Esophagus squamous epithelium (tissue), 5 donors: Measurements from ENCODE around the gene PRPSAP2. TPM values are rescaled to one million over a fixed set of nuclear protein-coding genes. Genes with fewer than 3 reads are reported as not detected.

Experiments used
- DNase-seq: peaks from one replicate; lab custom pipeline; 2025; lab: John Stamatoyannopoulos, UW
- H3K27ac ChIP-seq, 4 donors: fragments of 200-600 bp; sonication (generic); one replicate each; pipeline ENCODE4 v1.5.1; 2016 to 2019; ENCODE audit warnings: mild to moderate bottlenecking in 1 of 4
- H3K27me3 ChIP-seq, 4 donors: fragments of 200-600 bp; sonication (generic); 1 replicate in 3 of 4; 2 replicates in 1 of 4; pipeline versions ENCODE4 v1.5.1 to v1.6.0; 2017 to 2021; ENCODE audit warnings: antibody characterized with exemption in 1 of 4
- H3K36me3 ChIP-seq, 3 donors: fragments of 200-600 bp; sonication (generic); one replicate each; pipeline ENCODE4 v1.5.1; 2016 to 2019
- H3K4me1 ChIP-seq, 3 donors: fragments of 200-600 bp; sonication (generic); one replicate each; pipeline ENCODE4 v1.5.1; 2017 to 2019
- H3K4me3 ChIP-seq, 4 donors: fragments of 200-600 bp; sonication (generic); 1 replicate in 3 of 4; 2 replicates in 1 of 4; pipeline ENCODE4 v1.5.1; 2016 to 2019; ENCODE audit warnings: mild to moderate bottlenecking in 2 of 4, moderate library complexity in 1 of 4
- H3K9me3 ChIP-seq, 3 donors: fragments of 200-600 bp; sonication (generic); one replicate each; pipeline ENCODE4 v1.5.1; 2016 to 2019
- CTCF ChIP-seq, 6 experiments: fragments of 450-650 bp in 4 of 6; fragments of 200-600 bp in 2 of 6; sonication (generic) in 2 of 6; IDR thresholded peaks; one replicate each; pipeline ENCODE4 v1.5.1; 2016 to 2019; ENCODE audit warnings: antibody characterized with exemption in 6 of 6, mild to moderate bottlenecking in 4 of 6, moderate library complexity in 4 of 6
- POLR2A ChIP-seq, 4 donors: fragments of 450-650 bp; IDR thresholded peaks; one replicate each; pipeline ENCODE4 v1.6.1; 2017; ENCODE audit warnings: antibody characterized with exemption in 4 of 4, mild to moderate bottlenecking in 4 of 4, moderate library complexity in 3 of 4
- WGBS, 2 donors: methylation state at CpG; one replicate each; pipeline ENCODE4 v1.1.5; 2018; 5-methylcytosine and 5-hydroxymethylcytosine counted together
- intact Hi-C: fragments of 100-400 bp; cut with DNase I; formaldehyde crosslinking; loops from one replicate; pipeline ENCODE4 v1.15.0; 2022
- total RNA-seq, 4 donors: library from RNA; depleted of rRNA; stranded (reverse); fragments of >200 nt; gene quantifications; one replicate each; pipeline ENCODE4 v1.1.0, GENCODE V29; 2016
- donor health status: DM: yes; HTN: yes; CAD: no.

The PRPSAP2 gene
- total RNA-seq, 4 donors from 2014 or later = 26.5 to 33.2 (median 28.6) TPM

- TF ChIP-seq POLR2A (IDR thresholded peaks at IDR 0.05) (no peak), CTCF (IDR thresholded peaks at IDR 0.05) (no peak)
- H3K36me3 ChIP-seq = peaks cover 0 to 49% (median 13%) of the 10 kb centered on the region in 3 donors
- 42 to 87% methylated on average over 2 of the region's 5 CpGs for WGBS, 2 donors
- H3K9me3 ChIP-seq = no peaks in the 10 kb centered on the region
- intact Hi-C loops = no loop called here
- DNase-seq = no peak
- no peaks in the 10 kb centered on the region for H3K4me1 ChIP-seq
- H3K4me3 ChIP-seq = no peak overlapping the region
- H3K27ac ChIP-seq = no peak overlapping the region
- no peaks in the 10 kb centered on the region for H3K27me3 ChIP-seq
These were observed 74.6 kb downstream of the PRPSAP2 start for GRCh38 chr17:18932360-18933055.

- Histone ChIP-seq H3K4me3 (no peak overlapping the region), H3K9me3 (no peaks in the 10 kb centered on the region), H3K27me3 (no peaks in the 10 kb centered on the region), H3K36me3 (peaks cover 0 to 40% (median 13%) of the 10 kb centered on the region in 3 donors), H3K4me1 (no peaks in the 10 kb centered on the region), H3K27ac (no peak overlapping the region)
- 72% methylated on average over 11 to 14 of the region's 14 CpGs for WGBS, 2 donors
- intact Hi-C loops = no loop called here
- DNase-seq = no peak
- TF ChIP-seq POLR2A (IDR thresholded peaks at IDR 0.05) (no peak), CTCF (IDR thresholded peaks at IDR 0.05) (no peak)
These were observed 75.4 kb downstream of the PRPSAP2 start for GRCh38 chr17:18933102-18934058.

- Histone ChIP-seq H3K36me3 (no peaks in the 10 kb centered on the region), H3K27me3 (peaks cover 0 to 9% (median 0%) of the 10 kb centered on the region in 4 donors), H3K4me3 (no peak overlapping the region), H3K27ac (no peak overlapping the region), H3K9me3 (no peaks in the 10 kb centered on the region), H3K4me1 (no peaks in the 10 kb centered on the region)
- no peak for TF ChIP-seq CTCF (IDR thresholded peaks at IDR 0.05)
- WGBS, 2 donors = 69 to 73% methylated on average over 8 of the region's 8 CpGs
- intact Hi-C loops = no loop called here
- no peak for DNase-seq
These were observed 80.2 kb downstream of the PRPSAP2 start for GRCh38 chr17:18937981-18938691.

- H3K4me1 ChIP-seq = no peaks in the 10 kb centered on the region
- H3K27me3 ChIP-seq = peaks cover 0 to 9% (median 0%) of the 10 kb centered on the region in 4 donors
- 76 to 78% methylated on average over 2 of the region's 2 CpGs for WGBS, 2 donors
- H3K27ac ChIP-seq = no peak overlapping the region
- no peak for DNase-seq
- H3K36me3 ChIP-seq = no peaks in the 10 kb centered on the region
- intact Hi-C loops = no loop called here
- TF ChIP-seq POLR2A (IDR thresholded peaks at IDR 0.05) (no peak), CTCF (IDR thresholded peaks at IDR 0.05) (no peak)
- no peaks in the 10 kb centered on the region for H3K9me3 ChIP-seq
- H3K4me3 ChIP-seq = no peak overlapping the region
These were observed 80.7 kb downstream of the PRPSAP2 start for GRCh38 chr17:18938692-18939023.
